B cell (primary cell): ENCODE data around the gene C16orf86. TPM values are rescaled to one million over a fixed set of nuclear protein-coding genes. Genes with fewer than 3 reads are reported as not detected.

ENCODE experiments used
- ATAC-seq: fragments of 200-7000 bp; cut with Tn5 transposase; one replicate; pipeline ENCODE4 v1.10.0; 2021; ENCODE audit warnings: low read depth, mild to moderate bottlenecking, moderate number of reproducible peaks, moderate library complexity
- CTCF ChIA-PET: fragments of 350-600 bp; sonication (Branson Sonifier 250); formaldehyde crosslinking; loops from one replicate; lab custom pipeline; 2021; ENCODE audit warnings: antibody characterized with exemption, inconsistent platforms; lab: Charles Lee
- POLR2A ChIA-PET: fragments of 350-600 bp; sonication (Branson Sonifier 250); formaldehyde crosslinking; loops from one replicate; lab custom pipeline; 2021; ENCODE audit warnings: antibody characterized with exemption; lab: Charles Lee
- DNase-seq: peaks from one replicate; pipeline ENCODE4 v3.0.0; 2013
- H2AFZ ChIP-seq: 2 replicates; pipeline ENCODE4 v1.6.1; 2012; ENCODE audit warnings: mild to moderate bottlenecking, low read depth, low read length; ENCODE audit not compliant: insufficient read depth, poor library complexity, severe bottlenecking
- H3K27ac ChIP-seq, 2 donors: 1 replicate in 1 of 2; 2 replicates in 1 of 2; pipeline ENCODE4 v1.5.1; 2012 to 2013; ENCODE audit warnings: low read length in 2 of 2, mild to moderate bottlenecking in 2 of 2, moderate library complexity in 1 of 2
- H3K27me3 ChIP-seq, 4 experiments: fragments of 200-600 bp in 1 of 4; sonication (generic) in 1 of 4; replicated peaks in 1 of 4; 1 replicate in 2 of 4; 2 replicates in 2 of 4; pipeline versions ENCODE4 v1.6.1 to v1.7.0; 2013 to 2016; ENCODE audit warnings: low read length in 3 of 4, mild to moderate bottlenecking in 2 of 4, mixed read lengths in 1 of 4, moderate library complexity in 1 of 4; ENCODE audit not compliant: insufficient read depth in 4 of 4, control insufficient read depth in 3 of 4; ENCODE audit errors: control extremely low read depth in 1 of 4
- H3K36me3 ChIP-seq, 2 experiments: replicated peaks in 1 of 2; 1 replicate in 1 of 2; 2 replicates in 1 of 2; pipeline versions ENCODE4 v1.6.1 to v1.7.1; 2013; ENCODE audit warnings: low read length in 1 of 2; ENCODE audit not compliant: insufficient read depth in 2 of 2, control insufficient read depth in 1 of 2; ENCODE audit errors: control extremely low read depth in 1 of 2, extremely low read depth in 1 of 2
- H3K4me1 ChIP-seq, 2 donors: fragments of 200-600 bp in 1 of 2; sonication (generic) in 1 of 2; 1 replicate in 1 of 2; 2 replicates in 1 of 2; pipeline versions ENCODE4 v1.5.1 to v1.6.1; 2013 to 2017; ENCODE audit warnings: low read length in 2 of 2; ENCODE audit not compliant: control insufficient read depth in 2 of 2, insufficient read depth in 2 of 2
- H3K4me2 ChIP-seq: replicated peaks from 2 replicates; pipeline ENCODE3; 2012; ENCODE audit warnings: mild to moderate bottlenecking, low read depth, low read length; ENCODE audit not compliant: poor library complexity, severe bottlenecking
- H3K4me3 ChIP-seq, 5 experiments: fragments of 200-600 bp in 1 of 5; sonication (generic) in 1 of 5; 1 replicate in 3 of 5; 2 replicates in 2 of 5; pipeline versions ENCODE4 v1.5.1 to v1.7.0; 2011 to 2016; ENCODE audit warnings: low read length in 4 of 5, mild to moderate bottlenecking in 4 of 5, low read depth in 2 of 5, control low read depth in 1 of 5, moderate library complexity in 1 of 5; ENCODE audit not compliant: insufficient read depth in 1 of 5; ENCODE audit errors: control extremely low read depth in 1 of 5, extremely low read depth in 1 of 5
- H3K79me2 ChIP-seq: fragments of 200-600 bp; sonication (generic); one replicate; pipeline ENCODE4 v1.6.0; 2016; ENCODE audit warnings: low read length; ENCODE audit not compliant: control insufficient read depth, insufficient read depth
- H3K9ac ChIP-seq: fragments of 200-600 bp; sonication (generic); 2 replicates; pipeline ENCODE4 v1.6.1; 2017; ENCODE audit warnings: mild to moderate bottlenecking, low read length, moderate library complexity
- H3K9me3 ChIP-seq, 3 donors: one replicate each; pipeline versions ENCODE4 v1.6.1 to v1.7.1; 2013; ENCODE audit warnings: low read length in 2 of 3; ENCODE audit not compliant: control insufficient read depth in 2 of 3, insufficient read depth in 1 of 3; ENCODE audit errors: control extremely low read depth in 1 of 3
- H4K20me1 ChIP-seq: 2 replicates; pipeline ENCODE4 v1.6.0; 2012; ENCODE audit warnings: mild to moderate bottlenecking, low read length; ENCODE audit not compliant: insufficient read depth, control insufficient read depth, poor library complexity, severe bottlenecking
- H3K27ac Mint-ChIP-seq: one replicate; pipeline ENCODE4 v1.8.0; 2021; ENCODE audit warnings: mixed read lengths
- H3K27me3 Mint-ChIP-seq: one replicate; pipeline ENCODE4 v1.8.0; 2021; ENCODE audit warnings: mixed read lengths
- H3K4me1 Mint-ChIP-seq: one replicate; pipeline ENCODE4 v1.8.0; 2021; ENCODE audit warnings: mixed read lengths
- H3K4me3 Mint-ChIP-seq: one replicate; pipeline ENCODE4 v1.8.0; 2021; ENCODE audit warnings: mixed read lengths
- H3K9me3 Mint-ChIP-seq: one replicate; pipeline ENCODE4 v1.8.0; 2022; ENCODE audit warnings: mixed read lengths; ENCODE audit not compliant: insufficient read depth
- CTCF ChIP-seq: fragments of 200-600 bp; IDR thresholded peaks from one replicate; pipeline ENCODE4 v1.8.0; 2022; ENCODE audit warnings: antibody characterized with exemption, mild to moderate bottlenecking
- WGBS: methylation state at CpG from one replicate; pipeline ENCODE4 v1.1.5; 2013; ENCODE audit warnings: missing lambda C conversion rate; ENCODE audit not compliant: insufficient coverage; 5-methylcytosine and 5-hydroxymethylcytosine counted together
- intact Hi-C: fragments of 100-400 bp; cut with micrococcal nuclease; formaldehyde crosslinking; loops from one replicate; pipeline ENCODE4 v1.10.0; 2022
- polyA plus RNA-seq: library from polyadenylated mRNA; depleted of rRNA; stranded (reverse); fragments of >200 nt; gene quantifications from 2 replicates; pipeline ENCODE4 v1.2.3, GENCODE V29; 2012
- total RNA-seq, 2 donors: library from RNA; stranded (reverse); fragments of 120-200 nt in 1 of 2; gene quantifications; 1 replicate in 1 of 2; 2 replicates in 1 of 2; pipeline versions ENCODE4 v1.2.3 to v1.2.4, GENCODE V29; 2013 to 2022

C16orf86 gene
- total and polyA plus RNA-seq, 2 donors (not counting 1 experiment from before 2014, with no cell fraction given), result 9.9 to 18.0 TPM

- Mint-ChIP-seq H3K4me1 (peaks cover 39% of the 10 kb centered on the region), H3K27ac (peak overlapping the region; percentile 88)
- POLR2A ChIA-PET, result interaction anchor here (0.5 to 1.5 kb wide), 4 partner anchors 99 to 274 kb away, joined by 3 to 7 read pairs (median 4); partner anchors contain the start of gene CTCF
Measured at GRCh38 chr16:67661101-67661761, 5.4 kb upstream of the C16orf86 start.

More at GRCh38 chr16:67661101-67661761, 5.4 kb upstream of the C16orf86 start:
- H3K27me3 ChIP-seq, result no peaks in the 10 kb centered on the region
- peaks cover 20 to 31% of the 10 kb centered on the region in 2 donors for H3K4me1 ChIP-seq
- peaks cover 8% of the 10 kb centered on the region for H3K79me2 ChIP-seq
- Mint-ChIP-seq H3K4me3 (peak overlapping the region; percentile 97), H3K27me3 (no peaks in the 10 kb centered on the region), H3K9me3 (no peaks in the 10 kb centered on the region)
- H3K9ac ChIP-seq, result peak overlapping the region; percentile 73
- no peaks in the 10 kb centered on the region for H3K9me3 ChIP-seq
- DNase-seq (no peak), ATAC-seq (no peak)
- peaks cover 12% of the 10 kb centered on the region for H4K20me1 ChIP-seq
- peak overlapping the region; percentile 64 to 79 for H3K27ac ChIP-seq
- H3K4me2 ChIP-seq, result peak overlapping the region; percentile 99
- peaks cover 0 to 21% of the 10 kb centered on the region in 2 experiments for H3K36me3 ChIP-seq
- peak overlapping the region; percentile 48 to 98 (median 81) for H3K4me3 ChIP-seq
- TF ChIP-seq CTCF, result no peak
- 10% methylated on average over 37 of the region's 39 CpGs for WGBS
- intact Hi-C loops, result loop anchor here (2.0 to 10.0 kb wide), 3 partner anchors 182 to 1474 kb away; partner anchors contain the start of genes CHTF8, FHOD1, SLC9A5 and THAP11
- H2AFZ ChIP-seq, result peak overlapping the region; percentile 81
- CTCF ChIA-PET, result interaction anchor here (1.3 to 2.2 kb wide), 6 partner anchors 8 to 180 kb away, joined by 3 to 23 read pairs (median 4); partner anchors contain the start of genes ATP6V0D1, CARMIL2 and CTCF
